ENCODE results near the gene CHL1. TPM values are rescaled to one million over a fixed set of nuclear protein-coding genes. Genes with fewer than 3 reads are reported as not detected.

Gene CHL1
- total RNA-seq, 1 donor from 2014 or later, result 7.4 TPM

DNA sequence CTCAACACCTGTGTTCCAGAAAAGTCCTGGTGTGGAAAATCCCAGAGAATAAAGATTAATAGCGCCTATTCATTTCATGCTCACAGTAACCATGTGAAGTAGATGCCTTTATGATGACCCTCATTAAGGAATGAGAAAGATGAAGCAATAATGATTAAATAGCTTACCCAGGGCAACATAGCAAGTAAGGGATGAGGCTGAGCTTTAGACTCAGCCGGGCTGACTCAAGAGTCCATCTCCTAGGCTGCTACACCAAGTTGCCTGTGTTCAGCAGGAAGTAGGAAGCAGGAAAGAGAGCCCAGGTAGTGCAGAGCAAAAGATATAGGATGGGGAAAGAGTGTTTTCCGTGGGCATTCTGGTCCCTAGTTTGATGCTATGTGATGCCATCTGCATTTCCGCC, 256.5 kb downstream of the CHL1 start:
- H3K27me3 Mint-ChIP-seq, result no peaks in the 10 kb centered on the region
- no peaks in the 10 kb centered on the region for H3K9me3 Mint-ChIP-seq
- ChIA-PET POLR2A (no interaction called here), CTCF (no interaction called here)
- H3K36me3 Mint-ChIP-seq (ENCODE audit: low read depth), result no peaks in the 10 kb centered on the region
- no peak overlapping the region for H3K27ac Mint-ChIP-seq
- no peaks in the 10 kb centered on the region for H3K4me1 Mint-ChIP-seq
- DNase-seq, result no peak
- intact Hi-C loops (cut with micrococcal nuclease), result no loop called here
- H3K4me3 Mint-ChIP-seq, result no peak overlapping the region
- no peak for TF ChIP-seq CTCF (IDR thresholded peaks at IDR 0.05)
- no peak for ATAC-seq (ENCODE audit: low read depth)

DNA sequence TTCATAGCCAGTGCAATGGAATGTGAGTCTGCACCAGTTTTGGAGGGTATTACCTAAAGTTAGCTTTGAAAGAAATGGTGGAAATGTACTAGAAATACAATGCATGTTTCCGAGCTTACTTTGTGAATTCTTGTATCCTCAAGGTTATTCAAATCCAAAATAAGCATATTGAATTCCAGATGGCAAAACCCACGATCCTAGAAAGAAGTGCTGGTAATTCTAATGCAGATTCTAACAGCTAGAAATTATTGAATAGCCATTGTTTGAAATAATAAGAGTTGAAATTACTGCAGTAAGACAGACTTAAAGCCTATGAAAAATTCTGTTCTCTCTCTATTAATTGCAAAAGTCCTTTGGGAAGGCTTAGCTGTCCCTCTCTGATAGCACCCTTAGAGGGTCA, 258.4 kb downstream of the CHL1 start:
- CTCF ChIA-PET, result no interaction called here
- no peak overlapping the region for H3K27ac Mint-ChIP-seq
- POLR2A ChIA-PET, result no interaction called here
- TF ChIP-seq CTCF (IDR thresholded peaks at IDR 0.05), result no peak
- no peaks in the 10 kb centered on the region for H3K36me3 Mint-ChIP-seq (ENCODE audit: low read depth)
- DNase-seq (no peak), ATAC-seq (ENCODE audit: low read depth) (no peak)
- H3K27me3 Mint-ChIP-seq, result no peaks in the 10 kb centered on the region
- H3K4me1 Mint-ChIP-seq, result no peaks in the 10 kb centered on the region
- no peaks in the 10 kb centered on the region for H3K9me3 Mint-ChIP-seq
- H3K4me3 Mint-ChIP-seq, result no peak overlapping the region
- intact Hi-C loops (cut with micrococcal nuclease), result no loop called here

DNA sequence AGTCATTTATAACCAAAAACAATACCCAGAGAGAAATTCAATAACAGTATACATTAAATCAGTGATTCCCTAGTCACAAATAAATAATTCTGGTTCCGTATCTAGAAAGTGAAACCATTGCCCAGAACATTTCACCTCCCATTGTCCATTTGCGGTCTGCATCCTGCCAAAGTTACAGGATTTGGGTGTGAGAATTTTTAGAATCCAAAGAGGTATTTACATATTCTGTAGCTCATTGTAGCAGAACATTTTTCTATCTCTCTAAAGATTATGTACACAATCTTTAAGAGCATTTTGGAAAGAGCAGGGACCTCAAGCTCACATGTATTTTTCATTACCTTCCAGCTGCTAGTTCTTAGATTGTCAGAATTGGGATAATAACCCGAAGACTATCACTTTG, 261.6 kb downstream of the CHL1 start:
- Mint-ChIP-seq H3K4me3 (no peak overlapping the region), H3K27me3 (no peaks in the 10 kb centered on the region), H3K36me3 (ENCODE audit: low read depth) (no peaks in the 10 kb centered on the region), H3K9me3 (no peaks in the 10 kb centered on the region), H3K4me1 (peaks cover 8% of the 10 kb centered on the region), H3K27ac (no peak overlapping the region)
- POLR2A ChIA-PET, result no interaction called here
- ATAC-seq (ENCODE audit: low read depth) (no peak), DNase-seq (no peak)
- CTCF ChIA-PET, result no interaction called here
- intact Hi-C loops (cut with micrococcal nuclease), result no loop called here
- TF ChIP-seq CTCF (IDR thresholded peaks at IDR 0.05), result no peak

DNA sequence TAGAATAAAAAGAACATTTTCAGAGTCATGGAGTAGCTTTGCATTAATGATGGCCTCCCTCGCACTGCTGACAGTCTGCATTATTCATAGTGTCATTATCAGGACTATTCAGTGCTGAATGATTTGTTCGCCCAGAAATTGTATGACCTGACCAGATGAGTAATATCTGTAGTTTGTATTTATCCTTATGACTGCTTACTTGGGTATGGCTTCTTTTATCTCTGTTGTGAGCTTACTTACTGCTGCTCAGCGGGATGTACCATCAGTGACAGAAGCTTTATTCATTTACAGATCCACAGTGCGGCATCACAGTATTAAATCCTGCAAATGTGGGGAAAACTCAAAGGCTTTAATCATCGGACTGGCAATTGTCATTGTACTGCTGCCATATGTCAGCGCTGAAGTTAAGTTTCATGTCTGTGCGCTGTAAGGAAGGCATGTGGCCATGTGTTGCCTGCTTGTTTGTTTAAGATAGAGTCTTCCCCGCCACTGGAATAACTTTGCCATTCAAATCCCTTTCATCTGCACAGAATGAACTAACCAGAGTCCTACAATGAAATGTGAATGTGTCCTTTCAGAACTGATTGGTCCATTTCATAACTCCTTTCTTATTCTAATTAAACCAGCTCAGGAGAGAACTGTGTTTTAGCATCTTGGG, 262.2 kb downstream of the CHL1 start:
- H3K27ac Mint-ChIP-seq, result no peak overlapping the region
- no peaks in the 10 kb centered on the region for H3K27me3 Mint-ChIP-seq
- ATAC-seq (ENCODE audit: low read depth) (no peak), DNase-seq (no peak)
- no peak for TF ChIP-seq CTCF (IDR thresholded peaks at IDR 0.05)
- H3K4me1 Mint-ChIP-seq, result peaks cover 15% of the 10 kb centered on the region
- ChIA-PET CTCF (no interaction called here), POLR2A (no interaction called here)
- no peaks in the 10 kb centered on the region for H3K9me3 Mint-ChIP-seq
- H3K36me3 Mint-ChIP-seq (ENCODE audit: low read depth), result no peaks in the 10 kb centered on the region
- intact Hi-C loops (cut with micrococcal nuclease), result no loop called here
- no peak overlapping the region for H3K4me3 Mint-ChIP-seq

All from activated B cell treated with CpG ODN at 0.5 μM for 24 hours (primary cell).